Left lobe of liver (tissue), 2 donors: Measurements from ENCODE around the gene TMEM178A. TPM values are rescaled to one million over a fixed set of nuclear protein-coding genes. Genes with fewer than 3 reads are reported as not detected.

ENCODE experiments used
- ATAC-seq: fragments of 200-7000 bp; cut with Tn5 transposase; one replicate; pipeline ENCODE4 v1.9.1; 2020; ENCODE audit warnings: mild to moderate bottlenecking, moderate library complexity
- DNase-seq: peaks from one replicate; pipeline ENCODE4 v3.0.0-alpha.2; 2020; ENCODE audit warnings: low spot score
- total RNA-seq: library from RNA; stranded (reverse); gene quantifications from one replicate; pipeline ENCODE4 v1.2.1, GENCODE V29; 2021
- donor health status: DM: no; HTN: no; CAD: no; lungs with moderate emphysema.
- donor health status: DM: no; HTN: yes; CAD: no.

TMEM178A gene
- total RNA-seq, 1 donor from 2014 or later = 0.81 TPM

GRCh38 chr2:39736640-39737039 is 70.9 kb downstream of the TMEM178A start:
- ATAC-seq (no peak), DNase-seq (no peak)

DNA sequence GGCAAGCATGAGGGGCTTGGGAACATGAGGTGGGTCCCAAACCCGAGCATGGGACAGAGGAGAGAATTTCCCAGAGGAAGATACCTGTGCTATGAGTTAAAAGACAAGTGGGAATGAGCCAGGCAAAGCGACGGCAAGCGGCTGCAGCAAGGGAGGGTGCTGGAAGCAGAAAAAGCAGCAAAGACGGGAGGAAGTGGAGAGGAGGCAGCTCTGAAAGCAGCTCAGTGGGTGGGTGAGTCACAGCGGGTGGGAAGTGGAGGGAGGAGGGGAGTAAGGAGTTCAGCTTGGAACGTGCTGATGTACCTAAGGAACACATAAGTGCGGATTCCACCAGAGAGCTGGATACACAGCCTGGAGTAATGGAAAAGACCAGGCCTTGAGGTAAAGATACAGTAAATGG is 71.9 kb downstream of the TMEM178A start:
- ATAC-seq = no peak

DNA sequence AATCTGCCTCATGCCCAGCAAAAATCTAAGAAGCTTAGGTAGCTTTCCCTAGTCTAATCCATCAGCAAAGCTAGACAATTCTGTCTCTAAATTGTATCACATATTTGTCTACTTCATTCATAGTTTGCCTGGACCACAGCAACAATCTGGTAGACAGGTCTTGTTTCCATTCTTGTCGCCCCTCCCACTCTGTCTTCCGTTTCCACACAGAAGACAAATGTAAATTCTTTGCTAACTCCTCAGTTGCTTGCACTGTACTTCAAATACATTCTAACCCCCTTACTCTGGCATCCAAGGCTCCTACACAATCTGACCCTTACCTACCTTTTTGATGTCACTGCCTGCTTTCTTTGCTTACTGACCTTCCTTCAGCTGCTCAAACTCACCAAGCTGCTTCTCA is 73.2 kb downstream of the TMEM178A start:
- DNase-seq = no peak
- no peak for ATAC-seq

More for the DNA sequence above, 71.9 kb downstream of the TMEM178A start:
- DNase-seq = no peak

GRCh38 chr2:39739386-39739785 is 73.7 kb downstream of the TMEM178A start:
- DNase-seq = no peak
- ATAC-seq = no peak

DNA sequence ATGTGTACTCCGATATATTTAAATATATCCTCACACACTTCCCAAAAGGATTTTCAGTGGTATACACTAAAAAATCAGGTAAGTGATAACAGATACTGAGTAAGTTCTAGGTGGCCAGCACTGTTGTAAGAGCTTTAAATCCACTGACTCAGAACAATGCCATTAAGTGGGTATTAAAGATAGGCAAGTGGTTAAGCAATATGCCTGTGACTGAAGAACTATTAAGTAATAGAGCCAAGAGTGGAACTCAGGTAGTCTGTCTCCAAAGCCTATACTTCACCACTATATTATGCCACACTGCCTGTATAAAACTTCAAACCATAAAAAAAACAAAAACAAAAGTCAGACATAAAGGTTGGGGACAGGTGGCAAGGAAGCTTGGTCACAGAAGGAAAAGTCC is 76.2 kb downstream of the TMEM178A start:
- ATAC-seq = no peak

GRCh38 chr2:39743269-39743776 is 77.6 kb downstream of the TMEM178A start:
- ATAC-seq (no peak), DNase-seq (no peak)

More for the DNA sequence above, 76.2 kb downstream of the TMEM178A start:
- no peak for DNase-seq

- ATAC-seq (no peak), DNase-seq (no peak)
Observed at GRCh38 chr2:39755466-39755865, 89.7 kb downstream of the TMEM178A start.

DNA sequence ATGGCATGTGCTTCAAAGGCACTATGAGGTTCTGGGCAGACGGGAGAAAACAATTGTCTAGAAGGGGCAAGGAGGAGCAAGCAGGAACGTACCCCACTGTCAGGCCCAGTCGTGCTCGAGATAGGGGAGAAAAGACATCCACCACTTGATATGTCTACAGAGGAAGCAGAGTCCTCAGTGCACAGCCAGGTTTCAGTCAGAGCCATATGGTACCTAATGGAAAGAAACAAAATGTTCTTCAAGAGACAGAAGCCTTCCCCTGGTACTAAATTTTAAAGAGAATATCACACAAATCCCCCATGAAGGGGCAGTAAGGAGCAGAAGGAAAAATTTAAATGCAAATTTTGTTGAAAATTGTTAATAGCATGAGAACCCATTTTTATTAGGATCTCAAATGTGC is 91.4 kb downstream of the TMEM178A start:
- no peak for DNase-seq
- no peak for ATAC-seq

DNA sequence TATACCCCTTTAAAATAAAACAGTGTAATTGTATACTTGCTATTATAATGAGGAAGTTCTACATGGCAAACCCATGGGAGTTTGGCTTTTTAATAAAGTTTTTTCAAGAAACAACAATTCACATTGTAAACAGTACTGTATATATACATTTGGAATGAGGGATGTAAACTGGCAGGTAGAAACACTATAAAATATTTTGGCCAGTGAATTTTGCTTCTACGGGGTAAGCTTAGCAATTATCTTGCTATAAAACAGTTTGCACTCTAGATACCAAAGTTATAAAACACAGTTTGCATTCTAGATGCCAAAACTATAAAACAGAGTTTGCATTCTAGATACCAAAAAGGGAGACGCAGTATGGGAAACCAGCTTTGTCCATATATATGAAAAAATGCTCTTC is 96.7 kb downstream of the TMEM178A start:
- ATAC-seq (no peak), DNase-seq (no peak)

Other genes with a start within 250 kb of the TMEM178A start
- 12.8 TPM for gene MAP4K3, start 228.6 kb upstream of the TMEM178A start, total RNA-seq
- gene THUMPD2, start 113.3 kb downstream of the TMEM178A start, total RNA-seq = 2.2 TPM